Measurements from ENCODE around the gene CDH23. TPM values are rescaled to one million over a fixed set of nuclear protein-coding genes. Genes with fewer than 3 reads are reported as not detected.

The CDH23 gene
- total and polyA plus RNA-seq, 2 of the 8 experiments (the other 6 are each of a cell fraction or from before 2014, with no cell fraction given) = 1.9 to 4.9 TPM

GRCh38 chr10:71741671-71742070, 345.0 kb downstream of the CDH23 start (continued):
- TF ChIP-seq SP1 (IDR thresholded peaks at IDR 0.05; ENCODE audit: low read depth, low read length) = no peak
- no peak for TF ChIP-seq ZNF274 (IDR thresholded peaks at IDR 0.05; ENCODE audit: borderline replicate concordance, extremely low read depth, low read length)
- no peak for TF ChIP-seq KDM4A (IDR thresholded peaks at IDR 0.05; ENCODE audit: low read depth, low read length, severe bottlenecking)
- TF ChIP-seq ASH2L (IDR thresholded peaks at IDR 0.05; ENCODE audit: low read length) = no peak
